OCI-LY1 (cell line): ENCODE results near the gene NAT14.

Experiments used
- H2AFZ ChIP-seq: fragments of 200-600 bp; sonication (generic), shearing (Covaris generic); 2 replicates; pipeline ENCODE4 v1.6.0; 2014; ENCODE audit warnings: antibody characterized with exemption, mild to moderate bottlenecking, low read length
- H3F3A ChIP-seq: fragments of 200-600 bp; sonication (generic), shearing (Covaris generic); 2 replicates; pipeline ENCODE4 v1.6.0; 2014; ENCODE audit warnings: mild to moderate bottlenecking, antibody characterized with exemption, low read length, moderate library complexity; ENCODE audit not compliant: insufficient read depth
- H3K27ac ChIP-seq: fragments of 200-600 bp; sonication (generic); 2 replicates; pipeline ENCODE4 v1.5.1; 2014; ENCODE audit warnings: low read length, mixed run types, mild to moderate bottlenecking, low read depth; ENCODE audit not compliant: poor library complexity, severe bottlenecking
- H3K27me3 ChIP-seq: fragments of 200-600 bp; sonication (generic); 2 replicates; pipeline ENCODE4 v1.6.0; 2014; ENCODE audit warnings: antibody characterized with exemption, mild to moderate bottlenecking, low read length, moderate library complexity; ENCODE audit not compliant: insufficient read depth
- H3K36me3 ChIP-seq: fragments of 200-600 bp; sonication (generic); 2 replicates; pipeline ENCODE4 v1.6.1; 2014; ENCODE audit warnings: mild to moderate bottlenecking, antibody characterized with exemption, low read length, moderate library complexity, mixed read lengths; ENCODE audit not compliant: insufficient read depth
- H3K4me1 ChIP-seq: fragments of 200-600 bp; sonication (generic); 2 replicates; pipeline ENCODE4 v1.5.1; 2014; ENCODE audit warnings: mild to moderate bottlenecking, low read length, moderate library complexity; ENCODE audit not compliant: insufficient read depth, severe bottlenecking
- H3K4me2 ChIP-seq: fragments of 200-600 bp; sonication (generic), shearing (Covaris generic); 2 replicates; pipeline ENCODE4 v1.6.1; 2014; ENCODE audit warnings: low read length
- H3K4me3 ChIP-seq: fragments of 200-600 bp; sonication (generic); 2 replicates; pipeline ENCODE4 v1.5.1; 2014; ENCODE audit warnings: low read length, low read depth, mild to moderate bottlenecking, mixed read lengths; ENCODE audit not compliant: poor library complexity, severe bottlenecking
- H3K79me2 ChIP-seq: fragments of 200-600 bp; shearing (Covaris generic); 2 replicates; pipeline ENCODE4 v1.6.1; 2016; ENCODE audit warnings: mixed run types, low read length, mixed read lengths; ENCODE audit not compliant: insufficient read depth
- H3K9ac ChIP-seq: fragments of 200-600 bp; sonication (generic), shearing (Covaris generic); 2 replicates; pipeline ENCODE4 v1.6.1; 2014; ENCODE audit warnings: mild to moderate bottlenecking, low read length, mixed read lengths
- H3K9me2 ChIP-seq: fragments of 200-600 bp; sonication (generic), shearing (Covaris generic); 2 replicates; pipeline ENCODE4 v1.6.1; 2014; ENCODE audit warnings: low read depth, mild to moderate bottlenecking, low read length, mixed read lengths
- H3K9me3 ChIP-seq: fragments of 200-600 bp; shearing (Covaris generic); 2 replicates; pipeline ENCODE4 v1.6.1; 2014; ENCODE audit warnings: low read length, mixed read lengths
- H4K20me1 ChIP-seq: fragments of 200-600 bp; sonication (generic), shearing (Covaris generic); 2 replicates; pipeline ENCODE4 v1.6.0; 2016; ENCODE audit warnings: mild to moderate bottlenecking, low read length; ENCODE audit not compliant: insufficient read depth
- CTCF ChIP-seq: fragments of 200-600 bp; sonication (generic), shearing (Covaris generic); IDR thresholded peaks from 2 replicates; pipeline ENCODE4 v1.5.1; 2017; ENCODE audit warnings: mild to moderate bottlenecking, antibody characterized with exemption, low read length, moderate library complexity, mixed read lengths
- EZH2 ChIP-seq: fragments of 200-600 bp; sonication (generic), shearing (Covaris generic); IDR thresholded peaks from 2 replicates; pipeline ENCODE4 v1.8.0; 2017; ENCODE audit warnings: borderline replicate concordance, mixed run types, mild to moderate bottlenecking, antibody characterized with exemption, low read length, moderate library complexity, mixed read lengths

NAT14 gene

GRCh38 chr19:55439052-55439451 is 45.9 kb upstream of the NAT14 start:
- TF ChIP-seq CTCF, result no peak
- no peak for TF ChIP-seq EZH2
- Histone ChIP-seq H3K4me2 (no peak overlapping the region), H3K27me3 (no peaks in the 10 kb centered on the region), H3K79me2 (no peaks in the 10 kb centered on the region), H3K36me3 (no peaks in the 10 kb centered on the region), H3K4me3 (no peak overlapping the region), H3K9me2 (no peaks in the 10 kb centered on the region), H3K9me3 (no peaks in the 10 kb centered on the region), H3K9ac (no peak overlapping the region), H3K4me1 (no peaks in the 10 kb centered on the region), H3K27ac (no peak overlapping the region), H2AFZ (no peak overlapping the region), H3F3A (no peaks in the 10 kb centered on the region), H4K20me1 (no peaks in the 10 kb centered on the region)

- H3K27ac ChIP-seq, result no peak overlapping the region
- no peak overlapping the region for H3K4me3 ChIP-seq
- H3K4me2 ChIP-seq, result no peak overlapping the region
- no peaks in the 10 kb centered on the region for H3K9me3 ChIP-seq
- H3K27me3 ChIP-seq, result no peaks in the 10 kb centered on the region
- H3K79me2 ChIP-seq, result no peaks in the 10 kb centered on the region
- no peaks in the 10 kb centered on the region for H3K4me1 ChIP-seq
- H2AFZ ChIP-seq, result no peak overlapping the region
- no peak overlapping the region for H3K9ac ChIP-seq
- H3F3A ChIP-seq, result no peaks in the 10 kb centered on the region
- H4K20me1 ChIP-seq, result no peaks in the 10 kb centered on the region
- no peaks in the 10 kb centered on the region for H3K9me2 ChIP-seq
- TF ChIP-seq EZH2 (no peak), CTCF (no peak)
- no peaks in the 10 kb centered on the region for H3K36me3 ChIP-seq
These were observed 44.4 kb upstream of the NAT14 start for GRCh38 chr19:55440411-55441105.

GRCh38 chr19:55441319-55441691 is 43.7 kb upstream of the NAT14 start:
- Histone ChIP-seq H3F3A (no peaks in the 10 kb centered on the region), H3K27me3 (no peaks in the 10 kb centered on the region), H3K9me3 (no peaks in the 10 kb centered on the region), H4K20me1 (no peaks in the 10 kb centered on the region), H3K79me2 (no peaks in the 10 kb centered on the region), H3K4me3 (no peak overlapping the region), H3K36me3 (no peaks in the 10 kb centered on the region), H3K9ac (no peak overlapping the region), H3K4me1 (no peaks in the 10 kb centered on the region), H3K9me2 (no peaks in the 10 kb centered on the region), H3K27ac (no peak overlapping the region), H2AFZ (no peak overlapping the region), H3K4me2 (no peak overlapping the region)
- TF ChIP-seq CTCF, result no peak
- no peak for TF ChIP-seq EZH2
